Panc1 (cell line): ENCODE measurements around the gene EFCAB11. TPM values are rescaled to one million over a fixed set of nuclear protein-coding genes. Genes with fewer than 3 reads are reported as not detected.

Experiments
- ATAC-seq: fragments of 200-7000 bp; cut with Tn5 transposase; 2 replicates; pipeline ENCODE4 v1.9.1; 2020; ENCODE audit warnings: mild to moderate bottlenecking, moderate library complexity
- Bru-seq: library from RNA; stranded (reverse); fragments of 400-500 nt; gene quantifications from one replicate; lab custom pipeline; 2021; lab: Mats Ljungman, UMichigan
- BruChase-seq, 2 experiments: library from RNA; stranded (reverse); fragments of 400-500 nt; gene quantifications; one replicate each; lab custom pipeline; 2021; lab: Mats Ljungman, UMichigan
- BruUV-seq: library from RNA; stranded (reverse); fragments of 400-500 nt; replicated peaks from 2 replicates; lab custom pipeline; 2021; lab: Mats Ljungman, UMichigan
- CTCF ChIA-PET: fragments of 300-600 bp; sonication (Branson Sonifier 250); formaldehyde crosslinking; loops from one replicate; lab custom pipeline; 2022; ENCODE audit warnings: antibody characterized with exemption; lab: Charles Lee
- POLR2A ChIA-PET: fragments of 300-600 bp; sonication (Branson Sonifier 250); formaldehyde crosslinking; loops from one replicate; lab custom pipeline; 2022; ENCODE audit warnings: antibody characterized with exemption; lab: Charles Lee
- DNase-seq: peaks from one replicate; pipeline ENCODE4 v3.0.0-alpha.2; 2010; ENCODE audit warnings: low read depth, low spot score
- H3K27ac ChIP-seq: 2 replicates; pipeline ENCODE4 v1.5.1; 2011; ENCODE audit warnings: mild to moderate bottlenecking, low read length, inconsistent platforms
- H3K27me3 ChIP-seq: fragments of 200-500 bp; sonication (Bioruptor generic); 2 replicates; pipeline ENCODE4 v1.6.0; 2014; ENCODE audit warnings: low read length, inconsistent platforms; ENCODE audit not compliant: control insufficient read depth, insufficient read depth
- H3K36me3 ChIP-seq: fragments of 200-500 bp; sonication (Bioruptor generic); 2 replicates; pipeline ENCODE4 v1.5.1; 2014; ENCODE audit warnings: inconsistent platforms, mild to moderate bottlenecking, low read length, moderate library complexity; ENCODE audit not compliant: control insufficient read depth, insufficient read depth
- H3K4me1 ChIP-seq: 2 replicates; pipeline ENCODE4 v1.5.1; 2011; ENCODE audit warnings: inconsistent platforms, mild to moderate bottlenecking, low read length, moderate library complexity; ENCODE audit not compliant: control insufficient read depth, insufficient read depth
- H3K4me3 ChIP-seq, 2 experiments: 2 replicates each; pipeline ENCODE4 v1.5.1; 2011 to 2012; ENCODE audit warnings: low read depth in 2 of 2, low read length in 2 of 2, mild to moderate bottlenecking in 2 of 2, inconsistent platforms in 1 of 2, moderate library complexity in 1 of 2
- H3K9me3 ChIP-seq: fragments of 200-500 bp; sonication (Bioruptor generic); 2 replicates; pipeline ENCODE4 v1.5.1; 2014; ENCODE audit warnings: low read depth, mild to moderate bottlenecking, inconsistent platforms, low read length, moderate library complexity; ENCODE audit not compliant: control insufficient read depth, insufficient read depth
- POLR2AphosphoS5 ChIP-seq: IDR thresholded peaks from 2 replicates; pipeline ENCODE4 v1.6.1; 2012; ENCODE audit warnings: mild to moderate bottlenecking, low read depth, low read length, moderate library complexity
- SIN3A ChIP-seq: IDR thresholded peaks from 2 replicates; pipeline ENCODE4 v1.6.1; 2012; ENCODE audit warnings: low read depth, mild to moderate bottlenecking, low read length, moderate library complexity, borderline replicate concordance; ENCODE audit not compliant: insufficient read depth
- TCF7L2 ChIP-seq: IDR thresholded peaks from 2 replicates; pipeline ENCODE4 v1.6.1; 2011; ENCODE audit warnings: mild to moderate bottlenecking, low read depth, low read length, inconsistent platforms
- in situ Hi-C: cut with HindIII; loops from 2 replicates; pipeline ENCODE4 v1.10.0; 2016; ENCODE audit warnings: low sequenced_read_pairs, low pct_unique_long_range_greater_than_20kb
- intact Hi-C: fragments of 100-400 bp; cut with micrococcal nuclease; formaldehyde crosslinking; loops from one replicate; pipeline ENCODE4 v1.10.0; 2022; ENCODE audit not compliant: unreplicated experiment
- long read RNA-seq: library from polyadenylated mRNA; unstranded; transcript quantifications from one replicate; pipeline ENCODE4 v2.0.0, GENCODE V29; 2021; ENCODE audit not compliant: unreplicated experiment
- polyA plus RNA-seq: library from polyadenylated mRNA; unstranded; fragments of >200 nt; gene quantifications from one replicate; pipeline ENCODE4 v1.2.1, GENCODE V29; 2012; ENCODE audit warnings: missing spikeins; ENCODE audit not compliant: insufficient read length
- total RNA-seq: library from RNA; stranded (reverse); gene quantifications from one replicate; pipeline ENCODE4 v1.2.1, GENCODE V29; 2021; ENCODE audit not compliant: unreplicated experiment
- TF ChIP-seq, protein P1 (sequence below), 2 experiments: IDR thresholded peaks; 2 replicates each; pipeline ENCODE4 v1.6.1; 2011 to 2012; ENCODE audit warnings: low read depth in 2 of 2, control low read depth in 1 of 2, low read length in 1 of 2, mild to moderate bottlenecking in 1 of 2, moderate library complexity in 1 of 2; ENCODE audit not compliant: insufficient read depth in 1 of 2
- TF ChIP-seq, protein P2 (sequence below): fragments of 450-650 bp; IDR thresholded peaks from 2 replicates; pipeline ENCODE4 v1.5.1; 2017; ENCODE audit warnings: mild to moderate bottlenecking

Gene EFCAB11, protein sequence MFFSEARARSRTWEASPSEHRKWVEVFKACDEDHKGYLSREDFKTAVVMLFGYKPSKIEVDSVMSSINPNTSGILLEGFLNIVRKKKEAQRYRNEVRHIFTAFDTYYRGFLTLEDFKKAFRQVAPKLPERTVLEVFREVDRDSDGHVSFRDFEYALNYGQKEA
- total RNA-seq (12.3 TPM), Bru-seq, nascent RNA (percentile 56 among the genes with signal in this experiment), BruChase-seq, experiment 1, labeled RNA remaining after a 2-hour chase (percentile 58 among the genes with signal in this experiment), BruChase-seq, experiment 2, labeled RNA remaining after a 6-hour chase (percentile 67 among the genes with signal in this experiment)
- polyA plus RNA-seq, result 7.4 TPM
- long read RNA-seq, partial matches to known transcripts, result 1 of 14 reads
- long read RNA-seq, other reads (novel, unspliced or antisense), result 7 of 14 reads

DNA sequence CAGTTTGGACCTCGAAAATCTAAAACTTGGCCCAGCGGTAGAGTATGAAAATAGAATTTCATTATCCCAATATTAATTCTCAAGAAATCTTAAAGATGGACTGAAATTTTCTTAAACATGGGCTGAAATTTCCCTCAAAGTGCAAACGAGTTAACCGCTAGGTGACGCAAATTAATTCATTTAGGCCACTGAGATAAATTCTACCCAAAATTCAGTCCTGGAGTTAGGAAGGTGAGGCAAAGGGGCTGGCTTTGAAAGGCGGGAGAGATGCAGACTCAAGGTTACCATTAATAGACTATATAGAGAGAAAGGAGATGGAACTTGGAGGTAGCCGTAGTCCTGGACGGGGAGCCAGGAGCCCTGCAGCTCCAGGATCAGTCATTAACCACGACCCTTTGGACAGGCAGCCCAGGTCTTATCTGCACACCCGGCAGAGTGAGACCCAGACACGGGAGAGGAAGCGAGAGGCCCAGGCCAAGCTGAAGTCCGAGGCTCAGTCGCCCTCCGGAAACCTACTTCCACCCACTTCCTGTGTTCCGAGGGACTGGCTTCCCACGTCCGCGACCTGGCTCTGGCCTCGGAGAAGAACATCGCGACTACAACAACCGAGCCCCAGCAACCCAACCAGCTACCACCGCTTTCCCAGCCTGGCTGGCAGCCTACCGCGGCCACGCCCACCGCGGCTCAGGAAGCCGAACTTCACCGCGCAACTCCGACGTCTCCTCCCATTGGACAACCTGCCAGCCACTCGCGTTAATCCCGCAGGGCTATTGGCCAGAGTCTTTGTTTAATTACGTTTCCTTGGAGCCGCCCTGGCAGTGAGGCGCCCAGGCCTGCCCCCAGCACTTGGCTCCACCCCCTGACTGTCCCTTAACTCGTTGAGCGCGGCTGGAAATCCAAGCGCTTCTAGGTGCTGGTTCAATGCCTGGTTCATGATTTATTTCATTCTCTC, at the start of gene EFCAB11:
Gene EFCAB11, minus strand, starts transcription at position 661 of the 952 bp plus-strand sequence. Its CDS starts 70 bp downstream, at position 591.
- POLR2A ChIA-PET, result no interaction called here

More for the DNA sequence above, at the start of gene EFCAB11:
- no TSS peak for BruUV-seq
- Histone ChIP-seq H3K9me3 (no peaks in the 10 kb centered on the region), H3K27ac (peak within 1 kb of the TSS; percentile 89), H3K4me3 (peak within 1 kb of the TSS; percentile 79 to 90), H3K36me3 (peaks cover 3% of the 10 kb centered on the region), H3K27me3 (no peaks in the 10 kb centered on the region), H3K4me1 (peaks cover 10% of the 10 kb centered on the region)
- in situ Hi-C loops, result no loop called here
- TF ChIP-seq SIN3A (peak; percentile 91; the same call in 1 of the 2 replicates), TCF7L2 (no peak), POLR2AphosphoS5 (peak; percentile 72; the same call in 1 of the 2 replicates)
- TF ChIP-seq, protein P1, sequence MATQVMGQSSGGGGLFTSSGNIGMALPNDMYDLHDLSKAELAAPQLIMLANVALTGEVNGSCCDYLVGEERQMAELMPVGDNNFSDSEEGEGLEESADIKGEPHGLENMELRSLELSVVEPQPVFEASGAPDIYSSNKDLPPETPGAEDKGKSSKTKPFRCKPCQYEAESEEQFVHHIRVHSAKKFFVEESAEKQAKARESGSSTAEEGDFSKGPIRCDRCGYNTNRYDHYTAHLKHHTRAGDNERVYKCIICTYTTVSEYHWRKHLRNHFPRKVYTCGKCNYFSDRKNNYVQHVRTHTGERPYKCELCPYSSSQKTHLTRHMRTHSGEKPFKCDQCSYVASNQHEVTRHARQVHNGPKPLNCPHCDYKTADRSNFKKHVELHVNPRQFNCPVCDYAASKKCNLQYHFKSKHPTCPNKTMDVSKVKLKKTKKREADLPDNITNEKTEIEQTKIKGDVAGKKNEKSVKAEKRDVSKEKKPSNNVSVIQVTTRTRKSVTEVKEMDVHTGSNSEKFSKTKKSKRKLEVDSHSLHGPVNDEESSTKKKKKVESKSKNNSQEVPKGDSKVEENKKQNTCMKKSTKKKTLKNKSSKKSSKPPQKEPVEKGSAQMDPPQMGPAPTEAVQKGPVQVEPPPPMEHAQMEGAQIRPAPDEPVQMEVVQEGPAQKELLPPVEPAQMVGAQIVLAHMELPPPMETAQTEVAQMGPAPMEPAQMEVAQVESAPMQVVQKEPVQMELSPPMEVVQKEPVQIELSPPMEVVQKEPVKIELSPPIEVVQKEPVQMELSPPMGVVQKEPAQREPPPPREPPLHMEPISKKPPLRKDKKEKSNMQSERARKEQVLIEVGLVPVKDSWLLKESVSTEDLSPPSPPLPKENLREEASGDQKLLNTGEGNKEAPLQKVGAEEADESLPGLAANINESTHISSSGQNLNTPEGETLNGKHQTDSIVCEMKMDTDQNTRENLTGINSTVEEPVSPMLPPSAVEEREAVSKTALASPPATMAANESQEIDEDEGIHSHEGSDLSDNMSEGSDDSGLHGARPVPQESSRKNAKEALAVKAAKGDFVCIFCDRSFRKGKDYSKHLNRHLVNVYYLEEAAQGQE (IDR thresholded peaks at IDR 0.05; ENCODE audit: insufficient read depth in 1 of 2, low read depth in 2 of 2, low read length in 1 of 2), result no peak
- TF ChIP-seq, protein P2, sequence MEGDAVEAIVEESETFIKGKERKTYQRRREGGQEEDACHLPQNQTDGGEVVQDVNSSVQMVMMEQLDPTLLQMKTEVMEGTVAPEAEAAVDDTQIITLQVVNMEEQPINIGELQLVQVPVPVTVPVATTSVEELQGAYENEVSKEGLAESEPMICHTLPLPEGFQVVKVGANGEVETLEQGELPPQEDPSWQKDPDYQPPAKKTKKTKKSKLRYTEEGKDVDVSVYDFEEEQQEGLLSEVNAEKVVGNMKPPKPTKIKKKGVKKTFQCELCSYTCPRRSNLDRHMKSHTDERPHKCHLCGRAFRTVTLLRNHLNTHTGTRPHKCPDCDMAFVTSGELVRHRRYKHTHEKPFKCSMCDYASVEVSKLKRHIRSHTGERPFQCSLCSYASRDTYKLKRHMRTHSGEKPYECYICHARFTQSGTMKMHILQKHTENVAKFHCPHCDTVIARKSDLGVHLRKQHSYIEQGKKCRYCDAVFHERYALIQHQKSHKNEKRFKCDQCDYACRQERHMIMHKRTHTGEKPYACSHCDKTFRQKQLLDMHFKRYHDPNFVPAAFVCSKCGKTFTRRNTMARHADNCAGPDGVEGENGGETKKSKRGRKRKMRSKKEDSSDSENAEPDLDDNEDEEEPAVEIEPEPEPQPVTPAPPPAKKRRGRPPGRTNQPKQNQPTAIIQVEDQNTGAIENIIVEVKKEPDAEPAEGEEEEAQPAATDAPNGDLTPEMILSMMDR, result no peak; the same call in 1 of the 2 replicates
- ATAC-seq (peak; percentile 94), DNase-seq (peak; percentile 88)
- CTCF ChIA-PET, result no interaction called here
- intact Hi-C loops, result no loop called here
